CD4-positive, alpha-beta T cell treated with Interleukin-17A for 1 hour (primary cell): Measurements from ENCODE around the gene CORO2B.

Experiments
- DNase-seq: peaks from one replicate; pipeline ENCODE4 v3.0.0-alpha.2; 2020

The CORO2B gene, protein sequence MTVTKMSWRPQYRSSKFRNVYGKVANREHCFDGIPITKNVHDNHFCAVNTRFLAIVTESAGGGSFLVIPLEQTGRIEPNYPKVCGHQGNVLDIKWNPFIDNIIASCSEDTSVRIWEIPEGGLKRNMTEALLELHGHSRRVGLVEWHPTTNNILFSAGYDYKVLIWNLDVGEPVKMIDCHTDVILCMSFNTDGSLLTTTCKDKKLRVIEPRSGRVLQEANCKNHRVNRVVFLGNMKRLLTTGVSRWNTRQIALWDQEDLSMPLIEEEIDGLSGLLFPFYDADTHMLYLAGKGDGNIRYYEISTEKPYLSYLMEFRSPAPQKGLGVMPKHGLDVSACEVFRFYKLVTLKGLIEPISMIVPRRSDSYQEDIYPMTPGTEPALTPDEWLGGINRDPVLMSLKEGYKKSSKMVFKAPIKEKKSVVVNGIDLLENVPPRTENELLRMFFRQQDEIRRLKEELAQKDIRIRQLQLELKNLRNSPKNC

DNA sequence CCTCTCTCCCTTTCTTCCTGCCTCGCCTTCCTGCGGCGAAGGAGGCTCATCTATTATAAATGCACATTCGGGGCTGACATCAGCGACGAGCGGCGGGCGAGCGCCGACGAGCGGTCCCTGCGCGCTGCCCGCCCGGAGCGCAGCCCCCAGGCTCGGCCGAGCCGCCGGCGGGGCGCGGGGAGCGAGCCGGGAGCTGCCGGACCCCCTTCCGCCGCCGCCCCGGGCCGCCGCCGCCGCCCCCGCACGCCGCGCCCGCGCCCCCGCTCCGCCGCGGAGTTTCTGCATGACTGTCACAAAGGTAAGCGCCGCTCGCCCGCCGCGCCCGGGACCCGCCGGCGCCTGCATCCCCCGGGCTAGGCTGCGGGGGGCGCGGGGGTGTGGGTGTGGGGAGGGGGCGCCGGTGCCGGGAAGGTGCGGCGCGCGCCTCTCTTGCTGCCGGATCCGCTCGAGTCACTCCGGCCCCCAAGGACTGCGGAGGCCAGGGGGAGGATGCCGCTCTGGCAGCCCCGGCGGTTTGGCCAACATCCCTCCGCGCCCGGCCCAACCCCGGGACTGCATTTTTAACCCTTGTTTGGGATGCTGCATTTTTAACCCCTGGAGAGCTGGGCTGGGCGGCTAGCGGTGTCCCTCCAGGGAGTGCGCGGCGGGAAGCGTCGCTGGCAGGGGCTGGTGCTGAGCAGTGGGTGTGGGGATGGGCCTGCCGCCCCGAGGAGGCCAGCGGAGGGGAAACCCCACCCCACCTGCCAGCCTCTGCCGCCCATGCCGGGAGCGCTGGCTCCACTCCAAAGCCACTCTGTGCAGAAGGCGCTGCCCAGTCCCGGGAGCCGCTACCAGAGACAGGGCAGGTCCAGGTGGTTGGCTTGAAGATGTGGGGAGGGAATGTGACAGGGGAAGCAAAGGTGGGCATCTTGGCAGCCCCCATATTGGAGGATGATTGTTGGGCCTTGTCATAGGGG, at the start of gene CORO2B:
CORO2B (plus strand) TSS at position 14 of the 956 bp plus-strand sequence; CDS start at position 284, 270 bp downstream.
- no peak for DNase-seq

DNA sequence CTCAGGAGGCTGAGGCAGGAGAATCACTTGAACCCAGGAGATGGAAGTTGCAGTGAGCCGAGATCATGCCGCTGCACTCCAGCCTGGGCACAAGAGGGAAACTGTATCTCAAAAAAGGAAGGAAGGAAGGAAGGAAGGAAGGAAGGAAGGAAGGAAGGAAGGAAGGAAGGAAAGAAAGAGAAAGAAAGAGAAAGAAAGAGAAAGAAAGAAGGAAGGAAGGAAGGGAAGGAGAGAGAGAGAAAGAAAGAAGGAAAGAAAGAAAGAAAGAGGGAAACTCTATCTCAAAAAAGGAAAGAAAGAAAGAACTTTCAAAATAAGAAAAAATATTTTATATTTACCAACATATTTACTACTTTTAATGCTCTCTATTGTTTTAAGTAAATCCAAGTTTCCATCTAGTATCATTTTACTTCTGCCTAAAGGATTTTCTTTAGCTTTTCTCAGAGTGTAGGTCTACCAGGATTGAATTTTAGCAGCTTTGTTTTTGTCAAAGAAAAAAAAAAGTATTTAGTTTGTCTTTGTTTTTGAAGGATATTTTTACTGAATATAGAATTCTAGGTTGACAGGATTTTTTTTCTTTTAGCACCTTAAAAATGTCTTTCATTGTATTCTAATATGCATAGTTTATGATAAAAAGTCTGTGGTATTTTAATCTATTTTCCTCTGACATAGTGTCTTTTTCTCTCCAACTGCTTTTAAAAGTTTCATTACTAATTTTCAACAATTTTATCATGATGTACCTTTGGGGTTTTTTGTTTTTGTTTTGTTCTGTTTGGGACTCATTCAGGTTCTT, 47.2 kb upstream of the CORO2B start:
- no peak for DNase-seq

DNA sequence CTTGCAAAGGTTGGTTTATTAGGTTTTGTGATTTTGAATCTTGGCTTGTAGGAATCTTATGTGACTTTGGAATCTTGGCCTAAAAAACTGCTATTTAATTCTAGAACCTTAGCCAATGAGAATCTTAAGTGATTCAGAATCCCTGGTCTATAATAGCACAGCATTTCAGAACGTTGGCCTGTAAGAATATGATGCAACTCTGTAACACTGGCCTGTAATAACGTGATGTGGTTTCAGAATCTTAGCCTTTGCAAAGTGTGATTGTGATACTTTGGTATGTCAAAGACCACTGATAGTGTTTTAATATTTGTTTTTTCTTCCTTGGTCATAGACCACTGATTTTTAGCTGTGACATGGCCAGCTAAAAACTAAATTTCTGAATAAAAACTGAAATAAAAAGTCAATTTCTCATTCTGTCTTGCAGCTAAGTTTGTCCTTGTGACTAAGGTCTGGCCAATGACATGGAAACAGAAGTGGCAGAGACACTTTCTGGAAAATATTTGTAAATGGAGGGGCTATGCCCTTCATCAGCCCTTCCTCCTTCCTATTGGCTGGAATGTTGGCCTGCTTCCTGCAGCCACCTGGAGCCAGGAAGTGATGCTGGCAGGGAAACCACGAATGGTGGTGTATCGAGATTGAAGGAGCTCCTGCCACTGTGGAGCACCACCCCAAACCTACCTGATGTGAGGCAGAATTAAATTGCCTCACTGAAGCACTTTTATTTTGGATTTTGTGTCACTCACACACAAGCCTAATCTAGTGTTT, 42.3 kb upstream of the CORO2B start:
- no peak for DNase-seq

DNA sequence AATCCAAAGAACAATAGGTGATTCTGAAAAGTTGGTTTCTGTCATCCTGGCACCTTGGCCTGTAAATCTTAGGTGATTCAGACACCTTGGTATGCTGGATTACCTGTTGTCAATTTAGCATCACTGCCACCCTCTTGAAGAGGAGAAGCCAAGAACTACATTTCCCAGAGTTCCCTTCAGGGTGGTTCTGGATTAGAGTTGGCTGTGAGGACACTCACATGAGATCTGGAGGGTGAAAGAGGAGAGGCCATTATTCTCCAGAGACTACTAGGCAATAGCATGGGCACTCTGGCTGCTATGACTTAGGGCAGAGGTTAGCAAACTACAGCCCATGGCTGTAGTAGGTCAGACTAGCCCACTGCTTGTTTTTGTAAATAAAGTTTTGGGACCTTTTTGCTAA, 41.7 kb upstream of the CORO2B start:
- no peak for DNase-seq

- DNase-seq, result no peak
These were observed 41.3 kb upstream of the CORO2B start for GRCh38 chr15:68537506-68537905.

DNA sequence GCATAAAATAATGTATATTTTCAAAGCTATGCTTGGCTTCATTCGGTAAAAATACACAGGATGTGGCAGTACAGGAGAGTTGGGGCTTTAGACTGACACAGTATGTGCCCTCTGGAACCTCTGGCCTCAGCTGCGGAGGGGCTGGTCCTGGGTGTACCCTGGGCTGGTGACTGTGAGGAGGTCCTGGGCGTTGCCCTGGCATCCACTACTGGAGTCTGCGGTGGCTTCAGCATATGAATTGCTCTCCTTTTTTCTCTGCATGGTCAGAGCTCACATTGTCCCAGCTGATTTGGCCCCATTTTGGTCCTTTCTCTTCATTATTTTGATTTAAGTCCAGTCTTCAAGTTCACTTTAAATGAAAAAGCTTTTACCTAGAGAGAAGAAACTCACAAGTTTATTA, 40.5 kb upstream of the CORO2B start:
- DNase-seq, result no peak

DNA sequence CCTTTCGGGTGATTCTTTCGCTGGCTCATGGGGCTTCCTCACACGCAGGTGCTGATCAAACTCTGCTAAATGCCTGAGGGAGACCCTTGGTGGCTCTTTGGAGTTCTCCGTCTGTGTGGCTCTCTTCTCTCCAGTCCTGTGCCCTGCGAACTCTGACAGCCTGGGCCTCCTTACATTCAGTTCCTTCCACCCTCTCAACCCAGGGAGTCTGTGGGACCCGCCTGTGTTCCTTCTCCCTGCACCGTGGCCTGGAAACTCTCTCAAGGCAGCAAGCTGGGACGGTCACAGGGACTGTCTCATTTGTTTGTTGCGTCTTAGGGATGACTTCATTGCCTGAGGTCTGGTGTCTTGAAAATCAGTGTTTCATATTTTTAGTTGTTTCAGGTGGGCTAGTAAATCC, 37.0 kb upstream of the CORO2B start:
- no peak for DNase-seq

DNA sequence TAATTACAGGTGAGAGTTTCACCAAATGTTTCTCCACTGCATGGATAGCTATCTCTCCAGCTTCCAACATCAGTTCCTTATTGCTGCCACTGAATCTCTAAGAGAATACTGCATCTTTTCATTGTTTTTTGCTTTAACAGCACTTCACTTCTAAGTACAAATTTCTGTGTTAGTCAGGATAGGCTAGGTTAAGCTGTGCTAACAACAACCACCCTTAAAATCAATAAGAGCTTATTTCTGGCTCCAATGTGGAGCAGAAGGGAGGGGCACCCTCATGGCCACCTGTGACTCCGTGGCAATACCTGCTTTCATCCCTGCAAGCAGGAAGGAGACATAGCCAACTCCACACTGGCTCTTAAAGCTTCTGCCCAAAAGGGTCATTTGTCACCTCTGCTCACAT, 36.4 kb upstream of the CORO2B start:
- DNase-seq, result no peak

DNA sequence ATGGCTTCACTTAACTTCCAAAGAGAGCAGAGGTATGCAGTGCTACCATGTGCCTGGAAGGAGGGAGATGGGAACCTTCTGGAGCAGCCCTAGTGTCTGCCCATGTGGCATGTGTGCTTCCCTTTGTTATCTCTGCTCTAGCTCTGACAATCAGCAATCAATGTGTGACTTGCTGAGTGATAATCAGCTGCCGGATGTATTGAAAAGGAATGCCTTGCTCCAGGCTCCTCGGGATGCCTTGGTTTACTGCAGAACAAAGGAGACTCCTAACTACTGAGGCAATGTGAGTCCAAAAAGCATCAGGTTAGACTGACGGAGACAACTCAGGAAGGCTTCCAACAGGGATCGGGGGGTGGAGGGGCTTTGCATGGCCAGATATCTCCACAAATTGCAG, 36.0 kb upstream of the CORO2B start:
- no peak for DNase-seq

GRCh38 chr15:68543165-68544008, 35.4 kb upstream of the CORO2B start:
- DNase-seq, result no peak

- DNase-seq, result no peak
These were observed 32.5 kb upstream of the CORO2B start for GRCh38 chr15:68546318-68546717.

DNA sequence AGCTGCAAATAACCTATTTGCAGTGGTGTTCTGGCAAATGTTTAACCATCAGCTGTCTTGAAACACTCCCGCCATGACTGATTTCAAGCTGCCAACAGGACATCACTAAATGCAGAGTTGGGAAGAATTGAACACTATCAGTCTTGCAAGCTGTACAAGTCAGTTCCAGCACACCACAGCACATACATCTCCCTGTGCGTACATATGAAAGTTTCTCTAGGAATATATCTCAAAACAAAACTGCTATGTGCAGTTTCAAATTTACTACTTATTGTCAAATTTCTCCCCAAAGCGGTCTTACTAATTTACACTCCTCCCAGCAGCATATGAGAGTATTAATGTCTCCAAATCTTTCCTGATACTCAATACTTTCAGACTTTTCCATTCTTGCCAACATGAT, 30.4 kb upstream of the CORO2B start:
- DNase-seq, result no peak

- no peak for DNase-seq
These were observed 28.8 kb upstream of the CORO2B start for GRCh38 chr15:68550004-68550403.

- peak; percentile 62 for DNase-seq
These were observed 28.1 kb upstream of the CORO2B start for GRCh38 chr15:68550498-68551295.

- DNase-seq, result no peak
These were observed 27.5 kb upstream of the CORO2B start for GRCh38 chr15:68551296-68551635.

- no peak for DNase-seq
These were observed 26.4 kb upstream of the CORO2B start for GRCh38 chr15:68552344-68552743.

- no peak for DNase-seq
These were observed 26.0 kb upstream of the CORO2B start for GRCh38 chr15:68552773-68553172.

GRCh38 chr15:68553314-68553993, 25.3 kb upstream of the CORO2B start:
- DNase-seq, result no peak

GRCh38 chr15:68553994-68554720, 24.6 kb upstream of the CORO2B start:
- DNase-seq, result peak; percentile 49
